HG03432 (cell line): Measurements from ENCODE around the gene CDY1B.
"Not testable (repeated sequence)": the region's sequence is repeated elsewhere in the genome, so short reads cannot be mapped to it uniquely, and the experiment has no call there.

Experiments
- ATAC-seq: cut with Tn5 transposase; IDR thresholded peaks from one replicate; pipeline ENCODE4 v1.9.1; 2021; ENCODE audit warnings: mild to moderate bottlenecking, moderate library complexity; ENCODE audit not compliant: unreplicated experiment

The CDY1B gene, protein sequence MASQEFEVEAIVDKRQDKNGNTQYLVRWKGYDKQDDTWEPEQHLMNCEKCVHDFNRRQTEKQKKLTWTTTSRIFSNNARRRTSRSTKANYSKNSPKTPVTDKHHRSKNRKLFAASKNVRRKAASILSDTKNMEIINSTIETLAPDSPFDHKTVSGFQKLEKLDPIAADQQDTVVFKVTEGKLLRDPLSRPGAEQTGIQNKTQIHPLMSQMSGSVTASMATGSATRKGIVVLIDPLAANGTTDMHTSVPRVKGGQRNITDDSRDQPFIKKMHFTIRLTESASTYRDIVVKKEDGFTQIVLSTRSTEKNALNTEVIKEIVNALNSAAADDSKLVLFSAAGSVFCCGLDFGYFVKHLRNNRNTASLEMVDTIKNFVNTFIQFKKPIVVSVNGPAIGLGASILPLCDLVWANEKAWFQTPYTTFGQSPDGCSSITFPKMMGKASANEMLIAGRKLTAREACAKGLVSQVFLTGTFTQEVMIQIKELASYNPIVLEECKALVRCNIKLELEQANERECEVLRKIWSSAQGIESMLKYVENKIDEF

DNA sequence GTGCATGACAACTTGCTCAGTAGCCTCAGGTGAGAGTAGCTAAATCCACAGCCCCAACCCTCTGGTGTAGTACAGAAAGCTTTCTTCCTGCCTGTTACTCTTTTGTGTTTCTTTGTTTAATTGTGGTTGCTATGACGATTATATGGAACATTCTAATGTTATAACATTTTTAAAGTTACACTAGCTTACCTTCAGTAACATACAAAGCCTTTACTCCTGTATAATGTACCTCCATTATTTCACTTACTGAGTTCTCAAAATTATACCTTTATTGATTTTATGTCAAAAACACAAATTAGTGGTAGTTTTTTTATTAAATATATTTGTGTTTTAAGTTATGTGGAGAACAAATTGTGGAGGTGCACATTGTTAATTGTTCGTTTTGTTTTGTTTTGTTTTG lies at the start of gene CDY1B:
Gene CDY1B, minus strand, starts transcription at position 101 of the 400 bp plus-strand sequence. CDS start 331 bp downstream, outside the sequence.
- ATAC-seq, result not testable (repeated sequence)

DNA sequence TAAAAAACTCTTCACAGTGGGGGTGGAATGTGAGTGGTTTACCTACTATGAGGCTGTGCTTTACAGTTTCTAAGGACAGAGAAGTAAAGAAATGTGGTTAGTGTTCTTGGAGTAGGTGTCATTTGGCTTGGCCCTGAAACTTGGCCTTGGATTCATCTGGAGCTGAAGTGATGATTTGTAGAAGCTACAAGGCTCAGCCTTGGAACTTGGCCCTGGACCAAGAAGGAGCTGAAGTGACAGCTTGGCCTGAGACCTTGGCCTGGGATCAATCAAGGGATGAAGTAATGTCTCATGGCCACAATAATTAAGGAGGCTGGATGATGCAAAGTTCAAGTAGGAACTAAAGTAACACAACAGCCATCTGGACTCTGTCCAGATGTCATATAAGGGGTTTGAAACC lies 1.7 kb upstream of the CDY1B start:
- ATAC-seq, result not testable (repeated sequence)

DNA sequence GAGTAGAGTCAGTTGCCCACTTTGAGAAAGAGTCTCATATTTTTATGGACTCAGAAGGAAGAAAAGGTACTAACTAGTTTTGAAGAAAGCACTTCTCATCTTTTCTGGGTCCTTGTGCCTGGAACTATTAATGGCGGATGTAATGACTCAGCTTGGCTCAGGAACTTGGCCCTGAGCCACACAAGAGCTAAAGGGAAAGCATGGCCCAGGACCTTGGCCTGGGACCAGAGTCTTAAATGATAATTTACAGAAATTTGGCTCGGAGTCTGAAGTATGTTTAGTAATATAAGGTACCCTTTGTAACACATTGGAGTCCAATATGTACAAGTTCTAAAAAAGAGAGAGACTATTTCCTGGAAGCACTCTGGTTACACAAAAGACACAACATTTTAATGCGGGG lies 4.6 kb downstream of the CDY1B start:
- not testable (repeated sequence) for ATAC-seq

DNA sequence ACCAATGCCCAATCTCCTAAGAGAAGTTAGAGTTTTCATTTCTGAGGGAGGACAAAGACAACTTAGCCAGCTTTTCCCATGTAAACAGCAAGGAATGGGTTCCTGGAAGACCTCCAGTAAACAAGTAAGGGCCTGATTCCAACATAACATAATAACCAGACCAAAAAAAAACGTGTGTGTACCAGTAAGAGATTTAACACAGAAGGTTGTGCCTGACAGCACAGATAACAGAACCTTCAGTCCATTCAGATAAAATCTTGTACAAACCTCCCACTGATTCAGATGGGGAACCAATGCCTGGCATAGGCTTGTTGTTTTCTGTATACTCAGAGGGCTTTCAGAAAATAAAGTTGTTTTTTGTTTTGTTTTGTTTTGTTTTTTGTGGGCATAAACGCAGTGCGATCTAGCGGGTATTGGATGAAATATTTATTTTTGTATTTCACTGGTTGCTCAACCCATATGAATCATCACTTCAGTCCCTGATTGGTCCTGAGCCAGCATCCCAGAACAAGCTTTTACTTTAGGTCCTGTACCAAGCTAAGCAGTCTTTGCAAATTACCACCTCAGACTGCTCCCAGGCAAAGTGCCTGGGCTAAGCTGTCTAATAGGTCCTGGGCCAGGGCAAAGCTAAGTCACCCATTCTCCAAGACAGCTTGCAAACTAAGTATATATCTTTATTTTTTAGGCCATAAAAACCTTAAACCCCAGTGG lies 8.7 kb downstream of the CDY1B start:
- not testable (repeated sequence) for ATAC-seq

DNA sequence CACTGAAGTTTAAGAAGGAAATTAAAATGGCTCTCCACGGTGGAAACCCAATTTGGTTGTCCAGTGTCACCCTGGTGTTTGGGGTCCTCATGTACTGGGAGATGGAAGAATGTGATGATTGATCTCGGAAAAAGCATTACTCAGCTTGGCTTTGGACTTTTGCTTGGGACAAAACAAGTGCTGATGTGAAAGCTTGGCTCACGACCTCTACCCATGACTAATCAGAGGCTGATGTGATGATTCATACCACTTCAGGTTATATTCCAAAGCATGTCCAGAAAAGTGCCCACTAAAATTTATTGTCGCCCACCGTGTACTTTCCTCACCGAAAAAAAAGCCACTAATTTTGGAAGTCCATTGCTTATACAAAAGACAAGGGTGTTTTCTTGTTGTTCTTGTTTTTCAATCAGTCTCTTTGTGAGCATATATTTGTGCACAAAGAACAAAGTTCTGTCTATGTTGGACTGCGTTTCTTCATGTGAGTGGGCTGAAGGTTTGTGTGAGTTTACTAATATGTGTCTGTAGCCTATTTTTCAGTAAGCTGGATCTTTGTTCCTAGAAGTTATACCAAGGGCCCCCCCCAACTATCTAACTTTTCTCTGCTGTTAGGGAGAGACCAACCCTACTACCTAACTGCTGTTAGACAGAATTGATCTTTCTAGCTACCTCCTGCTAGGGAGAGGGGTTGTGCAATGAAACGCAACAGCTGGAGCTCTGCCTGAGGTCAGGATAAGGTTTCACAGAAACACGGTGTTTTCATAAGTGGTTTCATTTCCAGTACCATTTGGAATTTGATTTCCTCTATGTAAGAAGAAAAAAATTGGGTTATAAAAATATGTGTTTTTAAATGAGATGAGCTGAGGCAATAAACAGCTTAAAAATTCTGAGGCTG lies 21.4 kb downstream of the CDY1B start:
- ATAC-seq, result not testable (repeated sequence)
